H9 (cell line): ENCODE measurements around the gene MDH1. TPM values are rescaled to one million over a fixed set of nuclear protein-coding genes. Genes with fewer than 3 reads are reported as not detected.
A peak's percentile ranks its signal among the peaks of the same experiment; 100 is the strongest.

Experiments used
- DNase-seq: peaks from one replicate; pipeline ENCODE4 v3.0.0-alpha.2; 2017
- H2AFZ ChIP-seq: one replicate; pipeline ENCODE4 v1.6.1; 2013; ENCODE audit warnings: mild to moderate bottlenecking, low read length, control low read depth, moderate library complexity
- H2AK5ac ChIP-seq: 2 replicates; pipeline ENCODE4 v1.6.1; 2013; ENCODE audit warnings: low read length, control low read depth, mixed read lengths; ENCODE audit not compliant: insufficient read length
- H2BK120ac ChIP-seq: one replicate; pipeline ENCODE4 v1.6.1; 2013; ENCODE audit warnings: low read depth, mild to moderate bottlenecking, low read length, control low read depth, inconsistent platforms; ENCODE audit not compliant: poor library complexity, severe bottlenecking
- H2BK12ac ChIP-seq: 2 replicates; pipeline ENCODE4 v1.6.1; 2013; ENCODE audit warnings: low read length, control low read depth, mixed read lengths, low read depth; ENCODE audit not compliant: insufficient read length
- H2BK15ac ChIP-seq: 2 replicates; pipeline ENCODE4 v1.6.1; 2013; ENCODE audit warnings: low read depth, low read length, control low read depth
- H2BK20ac ChIP-seq: one replicate; pipeline ENCODE4 v1.6.1; 2013; ENCODE audit warnings: low read depth, mild to moderate bottlenecking, low read length, control low read depth, inconsistent platforms; ENCODE audit not compliant: poor library complexity, severe bottlenecking
- H2BK5ac ChIP-seq: 2 replicates; pipeline ENCODE4 v1.6.1; 2013; ENCODE audit warnings: low read length, control low read depth, mixed read lengths; ENCODE audit not compliant: insufficient read length
- H3K14ac ChIP-seq: 2 replicates; pipeline ENCODE4 v1.6.1; 2013; ENCODE audit warnings: low read length, control low read depth; ENCODE audit not compliant: insufficient read depth
- H3K18ac ChIP-seq: 2 replicates; pipeline ENCODE4 v1.6.1; 2013; ENCODE audit warnings: low read depth, mild to moderate bottlenecking, mixed read lengths, low read length, control low read depth; ENCODE audit not compliant: insufficient read length
- H3K23ac ChIP-seq: 2 replicates; pipeline ENCODE4 v1.6.1; 2013; ENCODE audit warnings: low read length, control low read depth, mixed read lengths, low read depth; ENCODE audit not compliant: insufficient read length
- H3K23me2 ChIP-seq: 2 replicates; pipeline ENCODE4 v1.6.1; 2013; ENCODE audit warnings: low read depth, mild to moderate bottlenecking, mixed read lengths, low read length, control low read depth; ENCODE audit not compliant: insufficient read length, poor library complexity, severe bottlenecking
- H3K27ac ChIP-seq: 2 replicates; pipeline ENCODE4 v1.5.1; 2013; ENCODE audit warnings: low read length, control low read depth, mixed read lengths, low read depth; ENCODE audit not compliant: insufficient read length
- H3K27me3 ChIP-seq: 2 replicates; pipeline ENCODE4 v1.6.1; 2013; ENCODE audit warnings: low read length, control low read depth, inconsistent platforms; ENCODE audit not compliant: insufficient read depth
- H3K4ac ChIP-seq: 2 replicates; pipeline ENCODE4 v1.6.1; 2013; ENCODE audit warnings: low read depth, mild to moderate bottlenecking, control low read depth, inconsistent platforms, low read length, moderate library complexity
- H3K4me1 ChIP-seq: 2 replicates; pipeline ENCODE4 v1.6.1; 2013; ENCODE audit warnings: low read length, control low read depth, inconsistent platforms; ENCODE audit not compliant: insufficient read depth
- H3K4me2 ChIP-seq: 2 replicates; pipeline ENCODE4 v1.6.1; 2013; ENCODE audit warnings: low read length, control low read depth, mixed read lengths; ENCODE audit not compliant: insufficient read length, insufficient read depth
- H3K56ac ChIP-seq: 2 replicates; pipeline ENCODE4 v1.6.1; 2013; ENCODE audit warnings: low read depth, mild to moderate bottlenecking, mixed read lengths, low read length, control low read depth; ENCODE audit not compliant: insufficient read length
- H3K79me1 ChIP-seq: 2 replicates; pipeline ENCODE4 v1.6.1; 2013; ENCODE audit warnings: low read depth, mild to moderate bottlenecking, moderate library complexity, low read length, control low read depth, inconsistent platforms; ENCODE audit not compliant: insufficient read depth, poor library complexity, severe bottlenecking
- H3K79me2 ChIP-seq: 2 replicates; pipeline ENCODE4 v1.6.1; 2013; ENCODE audit warnings: low read length, control low read depth, inconsistent platforms; ENCODE audit not compliant: insufficient read depth
- H3K9ac ChIP-seq: 2 replicates; pipeline ENCODE4 v1.6.1; 2013; ENCODE audit warnings: low read length, control low read depth, mixed read lengths; ENCODE audit not compliant: insufficient read length; ENCODE audit errors: extremely low read depth
- H3K9me3 ChIP-seq: one replicate; pipeline ENCODE4 v1.6.1; 2013; ENCODE audit warnings: low read depth, low read length, inconsistent platforms; ENCODE audit not compliant: control insufficient read depth
- H3T11ph ChIP-seq: one replicate; pipeline ENCODE4 v1.6.1; 2013; ENCODE audit warnings: mild to moderate bottlenecking, low read length, control low read depth, inconsistent platforms
- H4K20me1 ChIP-seq: one replicate; pipeline ENCODE4 v1.6.1; 2013; ENCODE audit not compliant: control insufficient read depth, insufficient read length, insufficient read depth
- H4K5ac ChIP-seq: 2 replicates; pipeline ENCODE4 v1.6.1; 2013; ENCODE audit warnings: low read depth, mild to moderate bottlenecking, mixed read lengths, low read length, control low read depth; ENCODE audit not compliant: insufficient read length
- H4K8ac ChIP-seq: replicated peaks from 2 replicates; pipeline ENCODE4 v1.6.1; 2013; ENCODE audit warnings: low read length, control low read depth, mixed read lengths, low read depth; ENCODE audit not compliant: insufficient read length
- H4K91ac ChIP-seq: 2 replicates; pipeline ENCODE4 v1.6.1; 2013; ENCODE audit warnings: low read depth, mild to moderate bottlenecking, moderate library complexity, mixed read lengths, low read length, control low read depth; ENCODE audit not compliant: insufficient read length
- H3K27ac Mint-ChIP-seq, 3 experiments: 2 replicates in 2 of 3; 3 replicates in 1 of 3; pipeline ENCODE4 v1.8.0; 2020 to 2021; ENCODE audit warnings: mixed read lengths in 3 of 3, mild to moderate bottlenecking in 1 of 3, moderate library complexity in 1 of 3
- H3K27me3 Mint-ChIP-seq: 2 replicates; pipeline ENCODE4 v1.8.0; 2021; ENCODE audit warnings: low read depth, mild to moderate bottlenecking, moderate library complexity, mixed read lengths
- H3K36me3 Mint-ChIP-seq, 3 experiments: 2 replicates in 2 of 3; 3 replicates in 1 of 3; pipeline ENCODE4 v1.8.0; 2020 to 2021; ENCODE audit warnings: low read depth in 3 of 3, mixed read lengths in 3 of 3; ENCODE audit not compliant: insufficient read depth in 1 of 3
- H3K4me1 Mint-ChIP-seq, 2 experiments: 2 replicates each; pipeline ENCODE4 v1.8.0; 2020; ENCODE audit warnings: mixed read lengths in 2 of 2
- H3K4me3 Mint-ChIP-seq, 2 experiments: 2 replicates in 1 of 2; 3 replicates in 1 of 2; pipeline ENCODE4 v1.8.0; 2020 to 2021; ENCODE audit warnings: mild to moderate bottlenecking in 2 of 2, mixed read lengths in 2 of 2, moderate library complexity in 1 of 2
- H3K9me3 Mint-ChIP-seq, 2 experiments: 2 replicates in 1 of 2; 3 replicates in 1 of 2; pipeline ENCODE4 v1.8.0; 2020; ENCODE audit warnings: mild to moderate bottlenecking in 2 of 2, mixed read lengths in 2 of 2, moderate library complexity in 1 of 2
- CTCF ChIP-seq: fragments of 200-600 bp; sonication (generic); conservative IDR thresholded peaks from 3 replicates; pipeline ENCODE4 v1.8.0; 2021; ENCODE audit warnings: antibody characterized with exemption, mild to moderate bottlenecking
- WGBS: extraction: QIAGEN DNeasy Blood & Tissue Kit; methylation state at CpG from one replicate; pipeline ENCODE4 v1.1.7; 2013; ENCODE audit warnings: missing lambda C conversion rate, low lambda C conversion rate, mixed read lengths; ENCODE audit not compliant: insufficient read length; ENCODE audit errors: extremely low coverage; 5-methylcytosine and 5-hydroxymethylcytosine counted together
- total RNA-seq: library from RNA; stranded (reverse); gene quantifications from 2 replicates; pipeline ENCODE4 v1.2.1, GENCODE V29; 2021

The MDH1 gene
- total RNA-seq, 1 experiment from 2014 or later: 324 TPM

GRCh38 chr2:63580651-63581297 is 8.0 kb upstream of the MDH1 start:
- Histone ChIP-seq H2BK20ac (no peak overlapping the region), H2AFZ (no peak overlapping the region), H3K27me3 (no peaks in the 10 kb centered on the region), H3K9ac (no peak overlapping the region), H3K23me2 (no peaks in the 10 kb centered on the region), H4K20me1 (no peaks in the 10 kb centered on the region), H3K56ac (no peak overlapping the region), H3K23ac (no peak overlapping the region), H3K14ac (no peak overlapping the region), H3K9me3 (no peaks in the 10 kb centered on the region), H2BK15ac (no peak overlapping the region), H3K4me2 (no peak overlapping the region), H3K79me1 (peaks cover 5% of the 10 kb centered on the region), H2BK120ac (no peak overlapping the region), H3K4ac (no peak overlapping the region), H4K91ac (no peak overlapping the region), H3K27ac (no peak overlapping the region), H3K18ac (no peak overlapping the region), H4K8ac (no peak overlapping the region), H3T11ph (no peak overlapping the region), H3K4me1 (no peaks in the 10 kb centered on the region; the same call in 1 of the 2 replicates), H4K5ac (no peak overlapping the region), H2BK12ac (no peak overlapping the region), H2AK5ac (no peak overlapping the region), H3K79me2 (peaks cover 2% of the 10 kb centered on the region; the same call in 1 of the 2 replicates), H2BK5ac (no peak overlapping the region)
- no peaks in the 10 kb centered on the region for H3K27me3 Mint-ChIP-seq
- no peak overlapping the region for H3K4me3 Mint-ChIP-seq
- peaks cover 39 to 60% of the 10 kb centered on the region in 2 experiments for H3K4me1 Mint-ChIP-seq
- H3K36me3 Mint-ChIP-seq: peaks cover 0 to 26% (median 3%) of the 10 kb centered on the region in 3 experiments; a peak in 3 of 7 replicates
- peak overlapping the region; percentile 16 to 86 (median 76) for H3K27ac Mint-ChIP-seq
- WGBS: no CpG with 5 or more reads among the region's 4 CpGs
- DNase-seq: no peak
- no peaks in the 10 kb centered on the region for H3K9me3 Mint-ChIP-seq
- no peak for TF ChIP-seq CTCF
